ENCODE results near the gene ENGASE.

DNA sequence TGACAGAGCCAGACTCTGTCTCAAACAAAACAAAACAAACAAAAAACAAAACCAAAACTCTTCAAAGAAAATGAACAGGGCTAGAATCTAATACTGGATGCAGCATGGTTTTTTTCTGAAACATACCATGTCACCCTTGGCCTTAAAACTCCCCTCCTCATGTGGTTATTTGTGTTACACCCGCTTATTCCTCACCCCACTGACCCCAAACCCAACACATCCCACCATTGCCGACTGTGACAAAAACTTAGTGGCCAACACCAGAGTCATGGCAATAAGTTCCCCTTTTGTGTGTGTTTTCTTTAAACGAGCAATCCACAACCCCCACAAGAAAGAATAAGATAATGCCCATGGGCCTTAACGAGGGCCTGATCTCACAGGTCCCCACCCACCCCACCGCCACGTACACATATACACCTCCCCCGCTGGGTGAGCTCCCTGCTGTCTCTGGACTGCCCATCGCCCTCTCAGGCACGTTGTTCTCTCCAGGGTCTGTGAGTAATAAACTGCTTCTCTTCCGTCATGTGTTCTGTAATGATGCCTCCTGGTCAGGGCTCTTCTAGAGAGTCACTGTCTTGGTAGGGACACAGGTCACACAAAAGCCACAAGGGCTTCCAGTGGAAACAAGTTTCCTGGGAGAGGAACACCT lies 16.8 kb upstream of the ENGASE start:
- TF ChIP-seq, protein P1, sequence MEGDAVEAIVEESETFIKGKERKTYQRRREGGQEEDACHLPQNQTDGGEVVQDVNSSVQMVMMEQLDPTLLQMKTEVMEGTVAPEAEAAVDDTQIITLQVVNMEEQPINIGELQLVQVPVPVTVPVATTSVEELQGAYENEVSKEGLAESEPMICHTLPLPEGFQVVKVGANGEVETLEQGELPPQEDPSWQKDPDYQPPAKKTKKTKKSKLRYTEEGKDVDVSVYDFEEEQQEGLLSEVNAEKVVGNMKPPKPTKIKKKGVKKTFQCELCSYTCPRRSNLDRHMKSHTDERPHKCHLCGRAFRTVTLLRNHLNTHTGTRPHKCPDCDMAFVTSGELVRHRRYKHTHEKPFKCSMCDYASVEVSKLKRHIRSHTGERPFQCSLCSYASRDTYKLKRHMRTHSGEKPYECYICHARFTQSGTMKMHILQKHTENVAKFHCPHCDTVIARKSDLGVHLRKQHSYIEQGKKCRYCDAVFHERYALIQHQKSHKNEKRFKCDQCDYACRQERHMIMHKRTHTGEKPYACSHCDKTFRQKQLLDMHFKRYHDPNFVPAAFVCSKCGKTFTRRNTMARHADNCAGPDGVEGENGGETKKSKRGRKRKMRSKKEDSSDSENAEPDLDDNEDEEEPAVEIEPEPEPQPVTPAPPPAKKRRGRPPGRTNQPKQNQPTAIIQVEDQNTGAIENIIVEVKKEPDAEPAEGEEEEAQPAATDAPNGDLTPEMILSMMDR (conservative IDR thresholded peaks at IDR 0.05; ENCODE audit: low read depth, low read length), result no peak
- no peak for TF ChIP-seq RAD21 (IDR thresholded peaks at IDR 0.05; ENCODE audit: low read length)
